Panc1 (cell line): ENCODE measurements around the gene KIF12. TPM values are rescaled to one million over a fixed set of nuclear protein-coding genes. Genes with fewer than 3 reads are reported as not detected.

Source experiments
- ATAC-seq: fragments of 200-7000 bp; cut with Tn5 transposase; 2 replicates; pipeline ENCODE4 v1.9.1; 2020; ENCODE audit warnings: mild to moderate bottlenecking, moderate library complexity
- BruUV-seq: library from RNA; stranded (reverse); fragments of 400-500 nt; replicated peaks from 2 replicates; lab custom pipeline; 2021; lab: Mats Ljungman, UMichigan
- CTCF ChIA-PET: fragments of 300-600 bp; sonication (Branson Sonifier 250); formaldehyde crosslinking; loops from one replicate; lab custom pipeline; 2022; ENCODE audit warnings: antibody characterized with exemption; lab: Charles Lee
- POLR2A ChIA-PET: fragments of 300-600 bp; sonication (Branson Sonifier 250); formaldehyde crosslinking; loops from one replicate; lab custom pipeline; 2022; ENCODE audit warnings: antibody characterized with exemption; lab: Charles Lee
- DNase-seq: peaks from one replicate; pipeline ENCODE4 v3.0.0-alpha.2; 2010; ENCODE audit warnings: low read depth, low spot score
- H3K27ac ChIP-seq: 2 replicates; pipeline ENCODE4 v1.5.1; 2011; ENCODE audit warnings: mild to moderate bottlenecking, low read length, inconsistent platforms
- H3K27me3 ChIP-seq: fragments of 200-500 bp; sonication (Bioruptor generic); 2 replicates; pipeline ENCODE4 v1.6.0; 2014; ENCODE audit warnings: low read length, inconsistent platforms; ENCODE audit not compliant: control insufficient read depth, insufficient read depth
- H3K36me3 ChIP-seq: fragments of 200-500 bp; sonication (Bioruptor generic); 2 replicates; pipeline ENCODE4 v1.5.1; 2014; ENCODE audit warnings: inconsistent platforms, mild to moderate bottlenecking, low read length, moderate library complexity; ENCODE audit not compliant: control insufficient read depth, insufficient read depth
- H3K4me1 ChIP-seq: 2 replicates; pipeline ENCODE4 v1.5.1; 2011; ENCODE audit warnings: inconsistent platforms, mild to moderate bottlenecking, low read length, moderate library complexity; ENCODE audit not compliant: control insufficient read depth, insufficient read depth
- H3K4me3 ChIP-seq, 2 experiments: 2 replicates each; pipeline ENCODE4 v1.5.1; 2011 to 2012; ENCODE audit warnings: low read depth in 2 of 2, low read length in 2 of 2, mild to moderate bottlenecking in 2 of 2, inconsistent platforms in 1 of 2, moderate library complexity in 1 of 2
- H3K9me3 ChIP-seq: fragments of 200-500 bp; sonication (Bioruptor generic); 2 replicates; pipeline ENCODE4 v1.5.1; 2014; ENCODE audit warnings: low read depth, mild to moderate bottlenecking, inconsistent platforms, low read length, moderate library complexity; ENCODE audit not compliant: control insufficient read depth, insufficient read depth
- CTCF ChIP-seq: fragments of 450-650 bp; IDR thresholded peaks from 2 replicates; pipeline ENCODE4 v1.5.1; 2017; ENCODE audit warnings: mild to moderate bottlenecking
- POLR2AphosphoS5 ChIP-seq: IDR thresholded peaks from 2 replicates; pipeline ENCODE4 v1.6.1; 2012; ENCODE audit warnings: mild to moderate bottlenecking, low read depth, low read length, moderate library complexity
- REST ChIP-seq, 2 experiments: IDR thresholded peaks; 2 replicates each; pipeline ENCODE4 v1.6.1; 2011 to 2012; ENCODE audit warnings: low read depth in 2 of 2, control low read depth in 1 of 2, low read length in 1 of 2, mild to moderate bottlenecking in 1 of 2, moderate library complexity in 1 of 2; ENCODE audit not compliant: insufficient read depth in 1 of 2
- SIN3A ChIP-seq: IDR thresholded peaks from 2 replicates; pipeline ENCODE4 v1.6.1; 2012; ENCODE audit warnings: low read depth, mild to moderate bottlenecking, low read length, moderate library complexity, borderline replicate concordance; ENCODE audit not compliant: insufficient read depth
- TCF7L2 ChIP-seq: IDR thresholded peaks from 2 replicates; pipeline ENCODE4 v1.6.1; 2011; ENCODE audit warnings: mild to moderate bottlenecking, low read depth, low read length, inconsistent platforms
- in situ Hi-C: cut with HindIII; loops from 2 replicates; pipeline ENCODE4 v1.10.0; 2016; ENCODE audit warnings: low sequenced_read_pairs, low pct_unique_long_range_greater_than_20kb
- intact Hi-C: fragments of 100-400 bp; cut with micrococcal nuclease; formaldehyde crosslinking; loops from one replicate; pipeline ENCODE4 v1.10.0; 2022; ENCODE audit not compliant: unreplicated experiment
- total RNA-seq: library from RNA; stranded (reverse); gene quantifications from one replicate; pipeline ENCODE4 v1.2.1, GENCODE V29; 2021; ENCODE audit not compliant: unreplicated experiment

KIF12 gene
- total RNA-seq, 1 experiment from 2014 or later: 0.87 TPM

- intact Hi-C loops: loop anchor here (5.0 kb wide), 1 partner anchor 220 kb away; no protein-coding TSS in a partner anchor
Observed at GRCh38 chr9:114082017-114082762, 16.9 kb downstream of the KIF12 start.

GRCh38 chr9:114081441-114082016 lies 17.6 kb downstream of the KIF12 start:
- TF ChIP-seq CTCF (no peak), TCF7L2 (no peak), SIN3A (no peak), REST (IDR thresholded peaks at IDR 0.05; ENCODE audit: insufficient read depth in 1 of 2, low read depth in 2 of 2, low read length in 1 of 2) (no peak), POLR2AphosphoS5 (no peak)
- H3K27me3 ChIP-seq: no peaks in the 10 kb centered on the region
- ChIA-PET CTCF (interaction anchor here (1.4 to 2.5 kb wide), 2 partner anchors 26 to 209 kb away, joined by 13 to 17 read pairs; no protein-coding TSS in a partner anchor), POLR2A (no interaction called here)
- no peaks in the 10 kb centered on the region for H3K36me3 ChIP-seq
- ATAC-seq (no peak), DNase-seq (no peak)
- no TSS peak for BruUV-seq
- in situ Hi-C loops (no loop called here), intact Hi-C loops (loop anchor here (5.0 kb wide), 1 partner anchor 221 kb away; no protein-coding TSS in a partner anchor)
- H3K27ac ChIP-seq: no peak overlapping the region
- no peaks in the 10 kb centered on the region for H3K4me1 ChIP-seq
- H3K4me3 ChIP-seq: no peak overlapping the region
- H3K9me3 ChIP-seq: no peaks in the 10 kb centered on the region

More at GRCh38 chr9:114082017-114082762, 16.9 kb downstream of the KIF12 start:
- H3K36me3 ChIP-seq: no peaks in the 10 kb centered on the region
- BruUV-seq: no TSS peak
- H3K4me3 ChIP-seq: no peak overlapping the region
- no peaks in the 10 kb centered on the region for H3K4me1 ChIP-seq
- in situ Hi-C loops: no loop called here
- no peaks in the 10 kb centered on the region for H3K27me3 ChIP-seq
- DNase-seq (peak; percentile 50), ATAC-seq (peak; percentile 98)
- no peaks in the 10 kb centered on the region for H3K9me3 ChIP-seq
- TF ChIP-seq CTCF: peak; percentile 84
- TF ChIP-seq POLR2AphosphoS5: no peak
- no peak overlapping the region for H3K27ac ChIP-seq
- ChIA-PET POLR2A (no interaction called here), CTCF (interaction anchor here (0.9 to 2.5 kb wide), 4 partner anchors 11 to 209 kb away, joined by 3 to 17 read pairs (median 8); no protein-coding TSS in a partner anchor)
